Stimulated activated naive B cell treated with anti-CD40 and anti-IgM and Interleukin-4, amounts not matched to agents 10 μg/mL and 1 μg/mL and 100 μg/mL, for 72 hours (primary cell): ENCODE measurements around the gene TCERG1L.
A peak's percentile ranks its signal among the peaks of the same experiment; 100 is the strongest.
"Not testable (repeated sequence)": the region's sequence is repeated elsewhere in the genome, so short reads cannot be mapped to it uniquely, and the experiment has no call there.

Experiments
- ATAC-seq, 2 donors: fragments of 150-1000 bp; cut with Tn5 transposase; replicated peaks; 2 replicates each; pipeline ENCODE4 v1.10.0; 2021; ENCODE audit warnings: moderate library complexity in 1 of 2
- DNase-seq: peaks from one replicate; pipeline ENCODE4 v3.0.0; 2021
- H3K27ac Mint-ChIP-seq: one replicate; pipeline ENCODE4 v1.8.0; 2022; ENCODE audit warnings: mild to moderate bottlenecking, mixed read lengths
- H3K27me3 Mint-ChIP-seq, 2 donors: one replicate each; pipeline ENCODE4 v1.8.0; 2022; ENCODE audit warnings: mixed read lengths in 2 of 2
- H3K36me3 Mint-ChIP-seq, 2 donors: one replicate each; pipeline ENCODE4 v1.8.0; 2022; ENCODE audit warnings: mixed read lengths in 2 of 2, mild to moderate bottlenecking in 1 of 2
- H3K4me1 Mint-ChIP-seq, 2 donors: one replicate each; pipeline ENCODE4 v1.8.0; 2022; ENCODE audit warnings: mixed read lengths in 2 of 2, mild to moderate bottlenecking in 1 of 2
- H3K4me3 Mint-ChIP-seq, 2 donors: one replicate each; pipeline ENCODE4 v1.8.0; 2022; ENCODE audit warnings: mild to moderate bottlenecking in 2 of 2, mixed read lengths in 2 of 2, moderate library complexity in 1 of 2
- H3K9me3 Mint-ChIP-seq, 2 donors: one replicate each; pipeline ENCODE4 v1.8.0; 2022; ENCODE audit warnings: mixed read lengths in 2 of 2, mild to moderate bottlenecking in 1 of 2

The TCERG1L gene

DNA sequence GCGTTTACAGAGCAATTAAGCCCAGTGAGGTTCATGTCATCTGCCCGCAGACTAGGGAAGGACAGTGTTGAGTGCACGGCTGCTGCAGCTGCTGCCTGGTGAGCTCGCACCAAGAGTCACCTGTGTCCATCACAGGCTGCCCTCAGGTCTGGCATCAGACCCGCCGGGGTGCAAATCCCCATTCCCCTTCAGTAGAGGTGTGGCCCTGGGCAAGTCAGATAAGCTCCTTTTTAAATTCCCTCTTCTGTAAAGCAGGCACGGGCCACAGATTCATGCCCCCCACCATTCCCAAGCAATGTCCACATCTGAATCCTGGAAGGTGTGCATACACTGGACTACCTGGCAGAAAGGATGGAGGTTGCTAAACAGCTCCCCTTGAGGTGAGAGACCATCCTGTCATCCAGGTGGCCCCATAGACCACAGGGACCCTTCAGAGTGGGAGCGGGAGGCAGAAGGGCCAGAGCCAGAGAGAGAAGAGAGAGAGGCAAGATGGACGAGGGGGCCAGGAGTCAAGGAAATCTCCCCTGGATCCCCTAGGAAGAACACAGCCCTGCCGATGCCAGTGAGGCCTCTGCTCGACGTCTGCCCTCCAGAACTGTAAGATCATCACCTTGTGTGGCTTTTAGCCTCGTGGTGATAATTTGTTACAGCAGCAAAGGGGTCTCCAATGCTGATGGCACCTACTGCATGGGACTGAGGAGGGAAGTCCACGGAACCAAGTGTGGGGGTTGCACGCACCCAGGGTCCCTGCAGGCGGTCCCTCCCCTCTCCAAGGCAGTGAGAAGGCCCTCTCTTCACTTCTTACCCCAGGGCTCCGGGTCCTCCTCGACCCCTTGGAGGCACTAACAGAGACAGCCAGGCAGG, 168.8 kb downstream of the TCERG1L start:
- H3K4me1 Mint-ChIP-seq, result no peaks in the 10 kb centered on the region
- no peak for ATAC-seq

DNA sequence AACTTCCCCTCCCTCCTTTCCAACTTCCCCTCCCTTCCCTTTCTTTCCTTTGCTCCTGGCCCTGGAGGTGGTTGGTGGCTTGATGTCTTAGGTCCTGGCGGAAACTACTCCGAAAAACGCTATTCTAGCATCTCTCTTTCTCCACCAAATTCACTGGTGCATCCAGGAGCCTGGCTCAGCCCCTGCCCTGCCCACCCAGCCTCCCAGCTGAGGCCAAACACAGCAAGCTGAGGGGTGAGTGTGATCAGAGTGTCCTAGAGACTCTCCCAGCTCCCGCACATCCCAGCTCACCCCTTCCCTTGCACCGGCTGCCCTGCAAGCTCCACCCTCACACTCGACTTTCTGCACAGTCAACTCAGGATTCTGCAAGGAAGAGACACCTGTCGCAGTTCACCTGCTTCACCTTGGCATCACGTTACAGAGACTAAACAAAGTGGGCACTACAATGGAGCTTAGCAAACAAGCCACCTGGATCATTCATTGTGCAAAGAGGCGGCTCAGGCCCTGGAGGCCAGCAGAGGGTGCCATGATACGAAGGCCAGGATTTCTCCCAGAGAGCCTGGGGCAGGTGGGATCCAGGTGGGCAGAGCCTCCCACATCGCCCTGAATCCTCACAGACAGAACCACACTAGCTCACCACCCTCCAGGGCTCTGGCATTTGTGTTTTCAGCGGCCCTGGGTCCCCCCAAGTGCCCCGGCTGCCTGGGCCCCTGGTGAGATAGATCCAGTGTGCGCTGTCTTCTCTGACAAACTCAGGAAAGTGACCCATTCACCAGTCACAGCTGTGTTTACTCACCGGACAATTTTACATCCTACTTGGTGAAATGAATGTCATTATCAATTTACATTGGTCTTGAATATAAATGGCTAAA, 169.6 kb downstream of the TCERG1L start:
- H3K27me3 Mint-ChIP-seq, result no peaks in the 10 kb centered on the region
- no peak overlapping the region for H3K27ac Mint-ChIP-seq
- no peak overlapping the region for H3K4me3 Mint-ChIP-seq
- DNase-seq (no peak), ATAC-seq (no peak)
- H3K4me1 Mint-ChIP-seq, result no peaks in the 10 kb centered on the region
- no peaks in the 10 kb centered on the region for H3K36me3 Mint-ChIP-seq
- peaks cover 0 to 6% of the 10 kb centered on the region in 2 donors for H3K9me3 Mint-ChIP-seq

More for the DNA sequence above, 168.8 kb downstream of the TCERG1L start:
- Mint-ChIP-seq H3K36me3 (no peaks in the 10 kb centered on the region), H3K9me3 (peaks cover 0 to 6% of the 10 kb centered on the region in 2 donors), H3K27me3 (no peaks in the 10 kb centered on the region), H3K27ac (no peak overlapping the region), H3K4me3 (no peak overlapping the region)
- no peak for DNase-seq

DNA sequence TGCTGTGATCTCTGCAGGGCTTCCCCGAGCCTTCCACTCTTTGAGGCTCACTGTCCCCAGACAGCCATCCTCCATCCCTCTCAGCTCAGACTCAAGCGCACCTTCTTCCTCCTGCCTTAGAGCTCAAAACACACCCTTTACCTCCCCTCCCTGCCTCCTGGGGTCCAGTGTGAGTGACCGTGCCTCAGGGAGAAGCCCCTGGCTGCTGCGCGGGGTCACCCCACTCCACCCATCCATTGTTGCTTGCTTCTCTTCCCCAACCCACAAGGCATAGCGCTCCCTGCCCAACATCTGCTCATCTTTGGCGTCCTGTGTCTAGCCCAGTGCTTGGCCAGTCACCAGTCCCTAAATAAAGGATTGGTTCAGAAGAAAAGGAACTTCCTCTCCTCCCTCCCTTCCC, 170.3 kb downstream of the TCERG1L start:
- Mint-ChIP-seq H3K27ac (no peak overlapping the region), H3K36me3 (no peaks in the 10 kb centered on the region), H3K4me1 (no peaks in the 10 kb centered on the region), H3K27me3 (no peaks in the 10 kb centered on the region), H3K9me3 (peaks cover 0 to 6% of the 10 kb centered on the region in 2 donors), H3K4me3 (no peak overlapping the region)
- DNase-seq, result no peak
- ATAC-seq, result no peak

DNA sequence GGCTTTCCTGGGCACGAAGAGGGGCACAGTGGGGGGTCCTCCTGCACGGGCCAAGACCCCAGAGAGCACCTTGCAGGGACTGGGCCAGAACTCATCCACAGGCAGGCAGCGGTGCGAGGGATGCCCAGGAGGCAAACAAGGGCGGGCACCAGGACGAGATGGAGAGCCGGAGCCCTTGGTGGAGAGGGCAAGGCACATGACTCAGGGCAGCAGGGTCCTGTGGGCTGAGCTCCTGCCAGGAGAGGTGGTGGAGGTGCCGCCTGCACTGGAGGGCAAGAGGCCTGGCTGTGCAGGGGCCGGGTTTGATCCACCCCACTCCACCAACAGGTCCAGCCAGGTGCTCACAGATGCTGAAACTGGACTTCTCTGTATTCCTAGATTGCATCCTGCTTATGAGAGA, 170.9 kb downstream of the TCERG1L start:
- DNase-seq, result no peak
- peaks cover 0 to 6% of the 10 kb centered on the region in 2 donors for H3K9me3 Mint-ChIP-seq

DNA sequence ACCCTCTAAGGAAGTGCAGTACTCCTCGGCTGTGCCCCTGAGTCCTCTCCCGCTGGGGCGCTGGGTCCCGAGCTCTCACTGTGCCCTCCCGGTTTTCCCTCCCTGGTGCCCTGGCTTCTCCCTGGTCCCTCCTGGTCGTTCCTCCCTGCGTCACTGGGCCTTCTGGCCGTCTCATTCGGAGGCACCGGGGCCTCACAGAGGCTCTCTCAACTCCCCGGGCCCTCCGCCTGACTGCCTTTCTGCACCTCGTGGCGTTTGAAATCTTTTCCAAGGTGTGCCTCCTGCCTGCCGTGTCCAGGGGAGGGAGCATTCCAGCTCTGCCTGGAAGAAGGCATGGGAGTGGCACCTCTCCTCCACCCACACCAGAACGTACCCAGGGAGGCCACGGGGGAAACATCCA, 174.3 kb downstream of the TCERG1L start:
- no peaks in the 10 kb centered on the region for H3K9me3 Mint-ChIP-seq
- ATAC-seq (no peak), DNase-seq (no peak)
- H3K4me3 Mint-ChIP-seq, result no peak overlapping the region
- H3K27me3 Mint-ChIP-seq, result peaks cover 0 to 4% of the 10 kb centered on the region in 2 donors
- no peaks in the 10 kb centered on the region for H3K4me1 Mint-ChIP-seq
- no peaks in the 10 kb centered on the region for H3K36me3 Mint-ChIP-seq
- no peak overlapping the region for H3K27ac Mint-ChIP-seq

More for the DNA sequence above, 170.9 kb downstream of the TCERG1L start:
- Mint-ChIP-seq H3K27ac (no peak overlapping the region), H3K4me1 (no peaks in the 10 kb centered on the region), H3K4me3 (no peak overlapping the region), H3K27me3 (no peaks in the 10 kb centered on the region), H3K36me3 (no peaks in the 10 kb centered on the region)
- ATAC-seq, result no peak

DNA sequence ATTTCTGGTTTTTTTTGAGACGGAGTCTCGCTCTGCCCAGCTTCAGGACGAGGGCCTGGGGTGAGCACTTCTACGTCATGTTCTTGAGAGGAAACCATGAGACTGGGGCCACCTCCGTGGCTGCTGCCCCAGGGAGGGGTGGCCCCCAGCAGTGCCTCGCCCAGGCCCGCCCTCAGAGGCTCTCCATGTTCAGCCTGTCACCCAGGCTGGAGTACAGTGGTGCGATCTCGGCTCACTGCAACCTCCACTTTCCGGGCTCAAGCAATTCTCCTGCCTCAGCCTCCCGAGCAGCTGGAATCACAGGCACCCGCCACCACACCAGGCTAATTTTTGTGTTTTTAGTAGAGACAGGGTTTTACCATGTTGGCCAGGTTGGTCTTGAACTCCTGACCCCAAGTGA, 175.2 kb downstream of the TCERG1L start:
- not testable (repeated sequence) for H3K4me1 Mint-ChIP-seq, H3K4me3 Mint-ChIP-seq, DNase-seq, H3K27me3 Mint-ChIP-seq, H3K9me3 Mint-ChIP-seq, H3K36me3 Mint-ChIP-seq, H3K27ac Mint-ChIP-seq, ATAC-seq

DNA sequence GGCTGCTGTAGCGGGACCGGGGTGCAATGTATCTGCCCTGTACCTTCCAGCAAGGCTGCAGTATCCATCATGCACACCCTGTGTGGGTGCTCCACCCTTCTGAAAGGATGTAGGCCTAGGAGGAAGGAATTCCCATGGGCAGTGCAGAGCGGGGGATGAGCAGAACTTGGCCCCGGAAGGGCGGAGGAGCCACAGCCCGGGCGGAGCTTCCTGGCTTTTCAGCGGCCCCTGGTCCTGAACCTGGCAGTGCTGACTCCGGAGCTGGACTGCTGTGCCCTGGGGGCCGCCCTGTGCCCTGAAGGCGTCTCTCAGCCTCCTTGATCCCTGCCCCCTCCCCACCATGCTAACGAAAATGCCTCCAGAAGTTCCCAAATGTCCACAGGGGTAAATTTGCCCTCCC, 175.8 kb downstream of the TCERG1L start:
- Mint-ChIP-seq H3K27ac (no peak overlapping the region), H3K4me3 (no peak overlapping the region), H3K4me1 (no peaks in the 10 kb centered on the region), H3K27me3 (peaks cover 0 to 4% of the 10 kb centered on the region in 2 donors), H3K9me3 (peaks cover 0 to 2% of the 10 kb centered on the region in 2 donors), H3K36me3 (no peaks in the 10 kb centered on the region)
- ATAC-seq, result no peak
- DNase-seq, result no peak

DNA sequence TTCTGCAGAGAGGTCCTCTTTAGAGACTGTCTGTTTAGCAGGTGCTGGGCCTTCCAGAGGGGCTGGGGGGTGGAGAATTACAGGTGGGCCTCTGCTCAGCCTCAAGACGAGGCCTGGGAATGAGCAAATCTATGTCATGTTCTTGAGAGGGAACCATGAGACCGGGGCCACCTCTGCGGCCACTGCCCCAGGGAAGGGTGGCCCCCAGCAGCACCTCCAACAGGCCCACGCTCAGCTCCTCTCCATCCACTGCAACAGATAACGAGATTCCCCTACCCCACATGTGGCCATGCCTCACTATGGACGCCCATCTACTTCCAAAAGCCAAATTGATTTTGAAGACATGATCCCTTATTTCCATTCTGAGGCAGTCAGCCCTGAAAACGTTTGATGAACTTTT, 176.9 kb downstream of the TCERG1L start:
- Mint-ChIP-seq H3K4me1 (no peaks in the 10 kb centered on the region), H3K4me3 (no peak overlapping the region)

DNA sequence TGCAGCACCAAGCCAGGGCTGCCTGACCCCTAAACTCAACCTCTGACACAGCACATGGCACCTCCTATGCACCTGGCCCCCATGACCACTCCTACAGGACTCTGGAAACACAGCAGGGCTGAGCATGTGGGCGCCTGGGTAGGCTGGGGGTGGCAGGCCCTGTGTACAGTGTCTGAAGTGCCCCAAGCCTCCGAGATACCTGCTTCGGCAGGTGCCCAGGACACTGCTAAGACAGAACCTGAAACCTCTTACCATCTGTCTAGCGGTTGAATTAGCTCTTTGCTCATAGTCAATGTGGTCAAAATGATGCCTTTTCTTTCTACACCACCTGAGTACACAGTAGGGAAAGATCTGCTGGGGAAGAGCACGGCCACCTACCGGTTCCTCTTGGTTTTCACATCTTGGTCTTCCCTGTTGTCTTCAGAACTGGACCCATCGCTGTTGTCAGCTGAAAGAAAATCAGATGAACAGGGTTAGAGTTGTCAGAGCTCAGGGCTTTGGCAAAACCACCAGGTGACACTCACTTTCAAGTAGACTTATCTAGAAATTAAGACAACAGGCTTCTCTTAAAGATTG, 177.4 kb downstream of the TCERG1L start:
- Mint-ChIP-seq H3K4me3 (no peak overlapping the region), H3K9me3 (peaks cover 0 to 2% of the 10 kb centered on the region in 2 donors), H3K4me1 (no peaks in the 10 kb centered on the region), H3K36me3 (no peaks in the 10 kb centered on the region), H3K27me3 (peaks cover 0 to 4% of the 10 kb centered on the region in 2 donors), H3K27ac (no peak overlapping the region)
- DNase-seq, result no peak
- peak in 1 of 2 donors; percentile 12 for ATAC-seq

More for the DNA sequence above, 176.9 kb downstream of the TCERG1L start:
- peaks cover 0 to 2% of the 10 kb centered on the region in 2 donors for H3K9me3 Mint-ChIP-seq
- DNase-seq, result no peak
- H3K36me3 Mint-ChIP-seq, result no peaks in the 10 kb centered on the region
- no peak overlapping the region for H3K27ac Mint-ChIP-seq
- H3K27me3 Mint-ChIP-seq, result peaks cover 0 to 4% of the 10 kb centered on the region in 2 donors
- no peak for ATAC-seq

DNA sequence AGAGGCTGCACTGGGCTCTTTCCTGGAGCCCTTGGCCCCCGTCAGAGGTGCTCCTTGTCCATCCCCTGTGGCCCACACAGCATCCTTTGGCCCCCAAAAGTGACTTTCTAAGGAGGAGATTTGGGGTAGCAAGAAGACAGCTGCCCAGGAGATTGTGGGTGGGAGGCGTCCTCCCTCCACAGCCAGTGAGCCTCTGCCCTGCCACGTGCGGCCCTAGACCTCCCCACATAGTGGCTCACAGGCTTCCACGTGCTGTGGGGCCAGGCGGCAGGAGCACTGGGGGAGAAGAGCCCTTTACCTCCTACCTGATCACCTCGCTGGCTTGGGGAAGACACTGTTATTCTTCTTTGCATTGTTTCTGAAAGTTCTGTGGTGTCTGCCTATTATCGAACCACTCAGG, 178.8 kb downstream of the TCERG1L start:
- Mint-ChIP-seq H3K36me3 (no peaks in the 10 kb centered on the region), H3K27me3 (peaks cover 0 to 4% of the 10 kb centered on the region in 2 donors), H3K9me3 (peaks cover 0 to 2% of the 10 kb centered on the region in 2 donors), H3K27ac (no peak overlapping the region), H3K4me3 (no peak overlapping the region), H3K4me1 (no peaks in the 10 kb centered on the region)
- ATAC-seq (no peak), DNase-seq (no peak)

DNA sequence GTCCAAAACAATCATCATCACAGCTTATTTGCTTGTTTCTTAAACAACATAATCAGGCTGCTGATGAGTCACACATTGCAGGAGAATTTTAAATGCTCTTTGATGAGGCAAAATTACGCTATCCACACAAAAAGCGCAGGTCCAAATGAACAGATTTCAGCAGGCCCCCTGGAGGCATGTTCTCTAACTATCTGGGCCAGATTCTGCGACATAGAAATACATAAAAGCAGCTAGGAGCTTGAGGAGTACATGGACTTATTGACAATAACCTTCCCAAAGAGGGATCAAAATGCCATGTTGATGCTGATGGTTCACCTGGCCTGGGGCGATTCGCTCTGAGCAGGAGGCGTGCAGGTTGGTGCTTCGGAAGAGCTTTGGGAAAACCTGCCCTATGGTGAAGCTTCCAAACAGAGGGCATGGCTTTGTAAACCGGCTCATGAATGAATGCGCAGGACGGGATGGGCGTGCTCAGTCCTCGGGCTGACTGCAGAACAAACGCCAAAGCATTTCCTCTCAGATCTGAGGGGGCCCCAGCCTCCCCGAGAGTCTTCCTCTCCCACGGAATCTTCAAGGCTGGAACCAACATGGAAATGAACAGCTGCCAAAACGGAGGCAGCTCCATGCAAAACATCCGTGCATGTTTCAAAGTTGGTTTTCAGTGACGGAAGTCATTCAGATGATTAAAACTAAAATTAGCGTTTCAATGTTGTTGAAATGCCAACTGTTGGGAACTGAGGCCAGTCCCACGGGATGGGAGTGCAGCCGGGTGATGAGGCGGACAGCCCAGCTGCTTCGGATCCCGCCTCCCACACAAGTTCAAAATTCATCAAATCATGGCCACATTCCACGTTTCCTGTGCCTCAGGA, 179.6 kb downstream of the TCERG1L start:
- no peak overlapping the region for H3K4me3 Mint-ChIP-seq
- H3K36me3 Mint-ChIP-seq, result no peaks in the 10 kb centered on the region
- H3K27ac Mint-ChIP-seq, result no peak overlapping the region
- DNase-seq (no peak), ATAC-seq (no peak)
- no peaks in the 10 kb centered on the region for H3K4me1 Mint-ChIP-seq
- H3K9me3 Mint-ChIP-seq, result peaks cover 0 to 2% of the 10 kb centered on the region in 2 donors
- peaks cover 0 to 4% of the 10 kb centered on the region in 2 donors for H3K27me3 Mint-ChIP-seq

DNA sequence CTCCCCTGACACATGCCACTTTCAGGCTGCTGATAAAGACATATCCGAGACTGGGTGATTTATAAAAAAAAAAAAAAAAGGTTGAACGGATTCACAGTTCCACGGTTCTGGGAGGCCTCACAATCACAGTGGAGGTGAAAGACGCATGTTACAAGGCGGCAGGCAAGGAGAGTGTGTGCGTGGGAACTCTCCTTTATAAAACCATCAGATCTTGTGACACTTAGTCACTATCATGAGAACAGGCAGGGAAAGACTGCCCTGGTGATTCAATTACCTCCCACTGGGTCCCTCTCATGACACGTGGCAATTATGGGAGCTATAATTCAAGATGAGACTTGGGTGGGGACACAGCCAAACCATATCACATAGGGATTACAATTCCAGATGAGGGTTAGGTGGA, 181.5 kb downstream of the TCERG1L start:
- peaks cover 0 to 4% of the 10 kb centered on the region in 2 donors for H3K27me3 Mint-ChIP-seq
- no peak for DNase-seq
- H3K27ac Mint-ChIP-seq, result no peak overlapping the region
- H3K36me3 Mint-ChIP-seq, result no peaks in the 10 kb centered on the region
- H3K4me3 Mint-ChIP-seq, result no peak overlapping the region
- H3K9me3 Mint-ChIP-seq, result peaks cover 0 to 2% of the 10 kb centered on the region in 2 donors
- ATAC-seq, result no peak
- H3K4me1 Mint-ChIP-seq, result no peaks in the 10 kb centered on the region

DNA sequence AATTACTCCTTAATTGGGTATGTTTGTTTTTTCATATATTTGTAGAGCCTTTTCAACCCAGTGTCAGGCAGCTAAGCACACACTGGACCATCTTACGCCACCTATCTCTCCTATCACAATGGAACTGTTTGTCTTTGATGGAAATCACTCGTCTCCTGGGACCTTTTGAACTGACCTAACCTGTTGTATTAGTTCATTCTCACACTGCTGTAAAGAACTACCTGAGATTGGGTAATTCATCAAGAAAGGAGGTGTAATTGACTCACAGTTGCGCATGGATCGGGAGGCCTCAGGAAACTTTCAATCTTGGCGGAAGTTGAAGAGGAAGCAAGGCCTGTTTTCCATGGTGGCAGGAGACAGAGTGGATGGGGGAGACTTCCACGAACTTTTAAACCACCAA, 182.0 kb downstream of the TCERG1L start:
- Mint-ChIP-seq H3K4me3 (no peak overlapping the region), H3K9me3 (peaks cover 0 to 2% of the 10 kb centered on the region in 2 donors), H3K4me1 (no peaks in the 10 kb centered on the region), H3K27ac (no peak overlapping the region), H3K36me3 (no peaks in the 10 kb centered on the region), H3K27me3 (peaks cover 0 to 4% of the 10 kb centered on the region in 2 donors)
- no peak for ATAC-seq
- DNase-seq, result no peak
